Measurements from ENCODE around the gene NR2E1.

Gene NR2E1

GRCh38 chr6:108156938-108157233, 8.9 kb upstream of the NR2E1 start:
- no peak for DNase-seq

- no peak for DNase-seq
Measured at GRCh38 chr6:108157234-108157980, 8.4 kb upstream of the NR2E1 start.

GRCh38 chr6:108157981-108158525, 7.8 kb upstream of the NR2E1 start:
- DNase-seq, result no peak

- no peak for DNase-seq
Measured at GRCh38 chr6:108159981-108160380, 5.8 kb upstream of the NR2E1 start.

- DNase-seq, result no peak
Measured at GRCh38 chr6:108161724-108162282, 4.0 kb upstream of the NR2E1 start.

- no peak for DNase-seq
Measured at GRCh38 chr6:108163267-108163643, 2.6 kb upstream of the NR2E1 start.

- no peak for DNase-seq
Measured at GRCh38 chr6:108163644-108164542, 1.9 kb upstream of the NR2E1 start.

GRCh38 chr6:108164543-108164814, 1.3 kb upstream of the NR2E1 start:
- no peak for DNase-seq

GRCh38 chr6:108164815-108165706, 761 bp upstream of the NR2E1 start:
- no peak for DNase-seq

- DNase-seq, result no peak
Measured at GRCh38 chr6:108166664-108167448, 1.0 kb downstream of the NR2E1 start.

GRCh38 chr6:108167449-108168089, 1.7 kb downstream of the NR2E1 start:
- DNase-seq, result no peak

- no peak for DNase-seq
Measured at GRCh38 chr6:108168090-108168463, 2.3 kb downstream of the NR2E1 start.

- no peak for DNase-seq
Measured at GRCh38 chr6:108168501-108169463, 3.0 kb downstream of the NR2E1 start.

GRCh38 chr6:108169464-108170331, 3.9 kb downstream of the NR2E1 start:
- no peak for DNase-seq

- no peak for DNase-seq
Measured at GRCh38 chr6:108170332-108171290, 4.8 kb downstream of the NR2E1 start.

GRCh38 chr6:108171291-108171917, 5.6 kb downstream of the NR2E1 start:
- DNase-seq, result no peak

GRCh38 chr6:108171918-108172516, 6.2 kb downstream of the NR2E1 start:
- DNase-seq, result no peak

Data from activated CD4-positive, alpha-beta T cell treated with anti-CD3 and anti-CD28 coated beads, Interleukin-2, amount 50 U/mL, for 16 hours (primary cell).